Endothelial cell (in vitro differentiated cells): ENCODE data around the gene ZFR2. TPM values are rescaled to one million over a fixed set of nuclear protein-coding genes. Genes with fewer than 3 reads are reported as not detected.

Source experiments
- DNase-seq: peaks from one replicate; pipeline ENCODE4 v3.0.0; 2021; ENCODE audit warnings: low spot score
- H3K27ac Mint-ChIP-seq: one replicate; pipeline ENCODE4 v1.8.0; 2021; ENCODE audit warnings: mixed read lengths, inconsistent platforms; ENCODE audit not compliant: unreplicated experiment
- H3K27me3 Mint-ChIP-seq: one replicate; pipeline ENCODE4 v1.8.0; 2021; ENCODE audit warnings: mild to moderate bottlenecking, moderate library complexity, mixed read lengths, inconsistent platforms; ENCODE audit not compliant: unreplicated experiment
- H3K36me3 Mint-ChIP-seq: one replicate; pipeline ENCODE4 v1.8.0; 2021; ENCODE audit warnings: mild to moderate bottlenecking, low read depth, mixed read lengths, inconsistent platforms; ENCODE audit not compliant: unreplicated experiment
- H3K4me1 Mint-ChIP-seq: one replicate; pipeline ENCODE4 v1.8.0; 2021; ENCODE audit warnings: mild to moderate bottlenecking, mixed read lengths, inconsistent platforms; ENCODE audit not compliant: unreplicated experiment
- H3K4me3 Mint-ChIP-seq: one replicate; pipeline ENCODE4 v1.8.0; 2021; ENCODE audit warnings: mild to moderate bottlenecking, mixed read lengths, inconsistent platforms; ENCODE audit not compliant: unreplicated experiment
- H3K9me3 Mint-ChIP-seq: one replicate; pipeline ENCODE4 v1.8.0; 2021; ENCODE audit warnings: mixed read lengths, inconsistent platforms; ENCODE audit not compliant: unreplicated experiment
- CTCF ChIP-seq: fragments of 200-600 bp; sonication (generic); IDR thresholded peaks from one replicate; pipeline ENCODE4 v1.5.0; 2021; ENCODE audit warnings: antibody characterized with exemption; ENCODE audit not compliant: unreplicated experiment
- long read RNA-seq: library from polyadenylated mRNA; unstranded; transcript quantifications from one replicate; pipeline ENCODE4 v2.0.0, GENCODE V29; 2020; ENCODE audit not compliant: unreplicated experiment
- total RNA-seq: library from RNA; stranded (reverse); fragmentation: NEBNext Ultra II Directional; extraction: Animal tissue kit (Norgen Biotek cat#: 25700); gene quantifications from one replicate; pipeline ENCODE4 v1.2.1, GENCODE V29; 2021; ENCODE audit not compliant: unreplicated experiment

The ZFR2 gene
- 1.8 TPM for total RNA-seq
- long read RNA-seq, partial matches to known transcripts = 0 of 3 reads
- long read RNA-seq, other reads (novel, unspliced or antisense) = 2 of 3 reads

- peak; percentile 47 for DNase-seq
Measured at GRCh38 chr19:3868770-3869456, at the start of gene ZFR2. Gene ZFR2, minus strand, starts transcription at chr19:3869038. Its CDS starts 21 bp downstream, at chr19:3869017.

GRCh38 chr19:3916033-3916432, 47.2 kb upstream of the ZFR2 start:
- Mint-ChIP-seq H3K27me3 (peaks cover 3% of the 10 kb centered on the region), H3K36me3 (peaks cover 3% of the 10 kb centered on the region), H3K27ac (no peak overlapping the region), H3K4me3 (no peak overlapping the region), H3K9me3 (no peaks in the 10 kb centered on the region), H3K4me1 (no peaks in the 10 kb centered on the region)
- DNase-seq = no peak
- no peak for TF ChIP-seq CTCF

More at GRCh38 chr19:3868770-3869456, at the start of gene ZFR2:
- Mint-ChIP-seq H3K4me1 (no peaks in the 10 kb centered on the region), H3K9me3 (no peaks in the 10 kb centered on the region), H3K4me3 (peak within 1 kb of the TSS; percentile 78), H3K27me3 (peaks cover 11% of the 10 kb centered on the region), H3K27ac (no peak within 1 kb of the TSS), H3K36me3 (peaks cover 6% of the 10 kb centered on the region)
- TF ChIP-seq CTCF = no peak

DNA sequence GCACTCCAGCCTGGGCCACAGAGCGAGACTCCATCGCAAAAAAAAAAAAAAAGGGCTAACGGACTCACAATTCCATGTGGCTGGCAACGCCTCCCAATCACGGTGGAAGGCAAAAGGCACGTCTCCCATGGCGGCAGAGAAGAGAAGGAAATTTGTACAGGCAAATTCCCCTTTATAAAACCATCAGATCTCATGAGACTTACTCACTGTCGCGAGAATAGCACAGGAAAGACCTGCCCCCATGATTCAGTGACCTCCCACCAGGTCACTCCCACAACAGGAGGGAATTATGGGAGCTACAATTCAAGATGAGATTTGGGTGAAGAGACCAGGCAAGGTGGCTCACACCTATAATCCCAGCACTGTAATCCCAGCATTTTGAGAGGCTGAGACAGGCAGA, 45.4 kb upstream of the ZFR2 start:
- Mint-ChIP-seq H3K36me3 (peaks cover 3% of the 10 kb centered on the region), H3K27ac (no peak overlapping the region), H3K9me3 (no peaks in the 10 kb centered on the region), H3K4me1 (no peaks in the 10 kb centered on the region), H3K4me3 (no peak overlapping the region), H3K27me3 (peaks cover 3% of the 10 kb centered on the region)
- DNase-seq = no peak
- no peak for TF ChIP-seq CTCF

- TF ChIP-seq CTCF = no peak
- Mint-ChIP-seq H3K9me3 (no peaks in the 10 kb centered on the region), H3K4me1 (no peaks in the 10 kb centered on the region), H3K36me3 (no peaks in the 10 kb centered on the region), H3K27ac (no peak overlapping the region), H3K4me3 (no peak overlapping the region), H3K27me3 (no peaks in the 10 kb centered on the region)
- DNase-seq = no peak
Measured at GRCh38 chr19:3910105-3910504, 41.3 kb upstream of the ZFR2 start.

DNA sequence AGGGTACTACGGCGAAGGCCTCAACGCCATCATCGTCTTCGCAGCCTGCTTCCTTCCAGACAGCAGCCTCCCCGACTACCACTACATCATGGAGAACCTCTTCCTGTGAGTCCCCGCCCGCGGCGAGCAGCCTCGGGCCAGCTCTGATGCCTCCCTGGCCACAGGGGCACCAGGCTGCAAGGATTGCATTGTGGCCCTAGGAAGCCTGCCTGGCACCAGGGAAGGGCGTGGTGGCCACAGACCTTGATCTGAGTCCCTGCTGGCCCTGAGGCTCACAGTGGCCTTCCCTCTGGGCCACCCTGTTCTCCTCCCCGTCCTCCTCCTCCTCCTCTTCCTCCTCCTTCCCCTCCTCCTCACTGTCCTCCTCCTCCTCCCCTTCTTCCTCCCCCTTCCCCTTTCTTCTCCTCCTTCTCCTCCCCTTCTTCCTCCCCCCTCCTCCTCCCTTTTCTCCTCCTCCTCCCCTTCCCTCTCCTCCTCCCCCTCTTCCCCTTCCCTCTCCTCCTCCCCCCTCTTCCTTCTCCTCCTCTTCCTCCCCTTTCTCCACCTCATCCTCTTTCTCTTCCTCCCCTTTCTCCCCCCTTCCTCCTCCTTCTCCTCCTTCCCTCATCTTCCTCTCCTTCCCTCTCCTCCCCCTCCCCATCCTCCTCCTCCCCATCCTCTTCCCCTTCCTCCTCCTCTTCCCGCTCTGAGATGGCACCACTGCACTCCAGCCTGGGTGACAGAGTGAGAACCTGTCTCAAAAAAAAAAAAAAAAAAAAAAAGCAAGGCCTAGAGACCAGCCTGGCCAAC, 39.6 kb upstream of the ZFR2 start:
- no peaks in the 10 kb centered on the region for H3K4me1 Mint-ChIP-seq
- H3K27me3 Mint-ChIP-seq = no peaks in the 10 kb centered on the region
- no peak for TF ChIP-seq CTCF
- no peak for DNase-seq
- no peaks in the 10 kb centered on the region for H3K9me3 Mint-ChIP-seq
- no peaks in the 10 kb centered on the region for H3K36me3 Mint-ChIP-seq
- H3K4me3 Mint-ChIP-seq = no peak overlapping the region
- H3K27ac Mint-ChIP-seq = no peak overlapping the region
